ENCODE data around the gene COQ8A.
A peak's percentile ranks its signal among the peaks of the same experiment; 100 is the strongest.

DNA sequence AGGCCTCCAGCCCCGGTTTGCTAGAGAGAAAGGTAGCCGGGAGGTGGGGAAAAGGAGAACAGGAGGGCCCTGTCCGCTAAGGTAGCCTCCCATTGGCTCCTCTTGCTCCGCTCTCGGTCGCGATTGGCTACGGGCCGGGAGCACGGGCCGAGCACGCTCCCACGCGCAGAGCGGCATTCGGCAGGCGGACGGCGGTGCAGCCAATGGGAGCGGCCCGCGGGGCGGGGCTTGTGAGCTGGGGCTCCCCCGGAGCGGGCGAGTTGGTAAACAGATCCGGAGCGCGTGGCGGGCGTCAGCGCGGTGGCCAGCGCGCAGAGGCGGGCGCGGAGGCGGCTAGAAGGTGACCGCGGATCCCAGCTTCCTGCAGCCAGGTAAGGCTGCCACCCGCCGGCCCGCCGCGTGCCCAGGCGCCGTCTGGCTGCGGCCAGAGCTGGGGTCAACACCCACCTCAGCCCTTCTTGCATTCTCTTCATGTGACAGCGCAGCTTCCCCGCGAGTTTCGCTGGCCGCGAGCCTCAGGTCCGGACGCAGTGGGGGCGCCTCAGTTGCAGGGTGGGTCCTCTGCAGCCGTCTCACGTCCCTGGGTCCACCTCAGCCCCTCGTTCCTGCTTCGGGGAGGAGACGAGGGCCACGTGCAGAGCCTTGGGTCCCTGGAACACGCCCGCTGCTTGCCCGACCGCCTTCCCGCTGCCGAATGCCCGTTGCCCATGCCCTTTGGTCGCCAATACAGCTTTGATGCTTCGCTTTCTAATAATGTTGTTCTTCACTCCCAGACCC lies at the start of gene COQ8A:
- peak in 2 of 4 experiments; percentile 21 to 48 for TF ChIP-seq CTCF (IDR thresholded peaks at IDR 0.05)
- no peak for TF ChIP-seq POLR2A (IDR thresholded peaks at IDR 0.05)

All from prostate gland (tissue), 2 donors.